ENCODE measurements around the gene CCDC187.

GRCh38 chr9:136300016-136300545 lies 3.8 kb downstream of the CCDC187 start:
- TF ChIP-seq CTCF (IDR thresholded peaks at IDR 0.05; ENCODE audit: borderline replicate concordance, extremely low read depth, low read length, poor library complexity, severe bottlenecking) (no peak), EZH2 (IDR thresholded peaks at IDR 0.05; ENCODE audit: borderline replicate concordance, low read depth, low read length, severe bottlenecking) (no peak)
